Natural killer cell (primary cell): ENCODE data around the gene LRRC3B. TPM values are rescaled to one million over a fixed set of nuclear protein-coding genes. Genes with fewer than 3 reads are reported as not detected.

ENCODE experiments used
- ATAC-seq, 3 donors: fragments of 150-1000 bp in 2 of 3; fragments of 200-7000 bp in 1 of 3; cut with Tn5 transposase; 1 replicate in 1 of 3; 2 replicates in 2 of 3; pipeline ENCODE4 v1.10.0; 2021; ENCODE audit warnings: mild to moderate bottlenecking in 2 of 3, moderate library complexity in 2 of 3
- DNase-seq, 2 donors: peaks; one replicate each; pipeline versions ENCODE4 v3.0.0 to v3.0.0-alpha.2; 2013 to 2021; ENCODE audit warnings: mixed read lengths in 1 of 2
- H3K27ac ChIP-seq: one replicate; pipeline ENCODE4 v1.5.1; 2013; ENCODE audit warnings: mild to moderate bottlenecking, low read length
- H3K27me3 ChIP-seq: one replicate; pipeline ENCODE4 v1.6.1; 2013; ENCODE audit warnings: low read length; ENCODE audit not compliant: control insufficient read depth, insufficient read depth
- H3K36me3 ChIP-seq: one replicate; pipeline ENCODE4 v1.6.1; 2013; ENCODE audit warnings: low read length; ENCODE audit not compliant: control insufficient read depth, insufficient read depth
- H3K4me1 ChIP-seq: one replicate; pipeline ENCODE4 v1.6.1; 2013; ENCODE audit warnings: low read length; ENCODE audit not compliant: control insufficient read depth, insufficient read depth
- H3K4me3 ChIP-seq: one replicate; pipeline ENCODE4 v1.5.1; 2013; ENCODE audit warnings: low read length
- H3K9me3 ChIP-seq: one replicate; pipeline ENCODE4 v1.6.1; 2013; ENCODE audit warnings: low read length; ENCODE audit not compliant: control insufficient read depth, insufficient read depth
- H3K27ac Mint-ChIP-seq, 2 donors: one replicate each; pipeline ENCODE4 v1.8.0; 2022; ENCODE audit warnings: mild to moderate bottlenecking in 2 of 2, mixed read lengths in 2 of 2, moderate library complexity in 1 of 2
- H3K27me3 Mint-ChIP-seq, 2 donors: one replicate each; pipeline ENCODE4 v1.8.0; 2022; ENCODE audit warnings: low read depth in 2 of 2, mixed read lengths in 2 of 2
- H3K36me3 Mint-ChIP-seq: one replicate; pipeline ENCODE4 v1.8.0; 2022; ENCODE audit warnings: mixed read lengths
- H3K4me1 Mint-ChIP-seq, 2 donors: one replicate each; pipeline ENCODE4 v1.8.0; 2022; ENCODE audit warnings: mixed read lengths in 2 of 2
- H3K4me3 Mint-ChIP-seq: one replicate; pipeline ENCODE4 v1.8.0; 2022; ENCODE audit warnings: mild to moderate bottlenecking, moderate library complexity, mixed read lengths
- H3K9me3 Mint-ChIP-seq, 2 donors: one replicate each; pipeline ENCODE4 v1.8.0; 2022; ENCODE audit warnings: mixed read lengths in 2 of 2
- CTCF ChIP-seq: fragments of 200-600 bp; IDR thresholded peaks from one replicate; pipeline ENCODE4 v1.8.0; 2022; ENCODE audit warnings: antibody characterized with exemption
- WGBS: methylation state at CpG from one replicate; pipeline ENCODE4 v1.1.7; 2013; ENCODE audit warnings: missing lambda C conversion rate; ENCODE audit not compliant: insufficient coverage; 5-methylcytosine and 5-hydroxymethylcytosine counted together
- intact Hi-C: fragments of 100-400 bp; cut with micrococcal nuclease; formaldehyde crosslinking; loops from one replicate; pipeline ENCODE4 v1.14.2; 2022
- total RNA-seq, 4 donors: library from RNA; stranded (reverse); fragments of 120-200 nt in 1 of 4; gene quantifications; one replicate each; pipeline versions ENCODE4 v1.2.3 to v1.2.4, GENCODE V29; 2013 to 2022

The LRRC3B gene
- total RNA-seq, 3 donors from 2014 or later (not counting 1 experiment from before 2014, with no cell fraction given), result not detected

GRCh38 chr3:26653811-26654425 lies 31.3 kb downstream of the LRRC3B start:
- WGBS, result 67% methylated on average over 1 of the region's 1 CpG
- H3K9me3 ChIP-seq, result no peaks in the 10 kb centered on the region
- TF ChIP-seq CTCF, result no peak
- no peaks in the 10 kb centered on the region for H3K27me3 ChIP-seq
- no peaks in the 10 kb centered on the region for H3K36me3 Mint-ChIP-seq
- H3K27ac ChIP-seq, result no peak overlapping the region
- no peaks in the 10 kb centered on the region for H3K4me1 Mint-ChIP-seq
- no peak overlapping the region for H3K4me3 Mint-ChIP-seq
- no peaks in the 10 kb centered on the region for H3K27me3 Mint-ChIP-seq
- DNase-seq (no peak), ATAC-seq (no peak)
- intact Hi-C loops, result no loop called here
- H3K9me3 Mint-ChIP-seq, result peaks cover 2 to 4% of the 10 kb centered on the region in 2 donors
- H3K4me3 ChIP-seq, result no peak overlapping the region
- no peak overlapping the region for H3K27ac Mint-ChIP-seq
- H3K4me1 ChIP-seq, result no peaks in the 10 kb centered on the region
- no peaks in the 10 kb centered on the region for H3K36me3 ChIP-seq

DNA sequence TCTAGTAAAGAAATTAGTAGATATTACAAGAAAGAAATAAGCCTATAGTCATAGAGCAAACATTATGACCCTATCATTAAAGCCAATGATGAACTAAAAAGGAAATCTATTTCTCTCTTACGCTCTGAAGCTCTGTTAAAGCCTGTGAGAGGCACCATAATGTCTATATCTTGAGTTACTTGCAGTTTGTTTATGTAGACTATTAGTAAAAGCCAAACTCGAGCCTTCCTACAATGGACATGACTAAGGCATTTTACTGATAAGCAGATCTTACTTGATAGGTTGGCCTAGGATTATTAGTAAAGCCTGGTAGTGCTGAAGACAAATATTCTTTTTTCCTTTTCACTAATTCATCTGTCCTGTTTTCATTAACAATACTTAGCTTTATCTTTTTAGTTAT lies 32.7 kb downstream of the LRRC3B start:
- Mint-ChIP-seq H3K9me3 (peaks cover 2% of the 10 kb centered on the region in 2 donors), H3K4me1 (no peaks in the 10 kb centered on the region), H3K4me3 (no peak overlapping the region), H3K27me3 (no peaks in the 10 kb centered on the region), H3K36me3 (no peaks in the 10 kb centered on the region), H3K27ac (no peak overlapping the region)
- Histone ChIP-seq H3K9me3 (no peaks in the 10 kb centered on the region), H3K36me3 (no peaks in the 10 kb centered on the region), H3K27ac (no peak overlapping the region), H3K4me3 (no peak overlapping the region), H3K4me1 (no peaks in the 10 kb centered on the region), H3K27me3 (no peaks in the 10 kb centered on the region)
- DNase-seq, result no peak
- WGBS, result 79% methylated on average over 2 of the region's 2 CpGs
- no peak for TF ChIP-seq CTCF
- ATAC-seq, result no peak
- intact Hi-C loops, result no loop called here

- Mint-ChIP-seq H3K4me3 (no peak overlapping the region), H3K27me3 (no peaks in the 10 kb centered on the region), H3K36me3 (no peaks in the 10 kb centered on the region), H3K27ac (no peak overlapping the region), H3K4me1 (no peaks in the 10 kb centered on the region), H3K9me3 (peaks cover 4 to 10% of the 10 kb centered on the region in 2 donors)
- TF ChIP-seq CTCF, result no peak
- H3K4me3 ChIP-seq, result no peak overlapping the region
- no peaks in the 10 kb centered on the region for H3K4me1 ChIP-seq
- DNase-seq (no peak), ATAC-seq (no peak)
- no peaks in the 10 kb centered on the region for H3K9me3 ChIP-seq
- intact Hi-C loops, result no loop called here
- H3K27ac ChIP-seq, result no peak overlapping the region
- no peaks in the 10 kb centered on the region for H3K27me3 ChIP-seq
- no peaks in the 10 kb centered on the region for H3K36me3 ChIP-seq
- 73% methylated on average over 6 of the region's 6 CpGs for WGBS
Measured at GRCh38 chr3:26657348-26657976, 34.9 kb downstream of the LRRC3B start.

DNA sequence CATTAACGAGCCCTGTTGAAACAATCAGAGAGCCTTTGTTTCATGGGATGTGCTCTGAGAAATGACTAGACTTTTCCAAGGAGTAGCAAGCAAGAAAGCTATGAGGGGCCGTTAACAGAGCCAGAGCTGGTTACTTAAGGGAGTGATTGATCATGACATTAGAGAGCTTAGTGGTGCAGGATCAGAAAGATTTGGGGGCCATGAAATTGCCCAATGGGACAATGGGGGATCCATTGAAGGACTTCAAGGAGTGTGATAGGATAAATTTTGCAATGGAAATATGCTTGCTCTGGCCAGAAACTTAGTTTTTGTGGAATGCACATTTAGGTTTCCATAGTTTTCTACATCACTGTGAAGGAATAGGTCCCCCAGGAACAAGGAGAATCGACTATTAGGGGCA lies 45.6 kb downstream of the LRRC3B start:
- ATAC-seq, result no peak
- H3K4me1 Mint-ChIP-seq, result no peaks in the 10 kb centered on the region
- no peak overlapping the region for H3K27ac ChIP-seq
- no peak for TF ChIP-seq CTCF
- no peaks in the 10 kb centered on the region for H3K27me3 ChIP-seq
- H3K27me3 Mint-ChIP-seq, result no peaks in the 10 kb centered on the region
- DNase-seq, result no peak
- peaks cover 10 to 11% of the 10 kb centered on the region in 2 donors for H3K9me3 Mint-ChIP-seq
- H3K4me3 Mint-ChIP-seq, result no peak overlapping the region
- no peak overlapping the region for H3K27ac Mint-ChIP-seq
- H3K4me3 ChIP-seq, result no peak overlapping the region
- H3K9me3 ChIP-seq, result no peaks in the 10 kb centered on the region
- WGBS, result 60% methylated on average over 3 of the region's 3 CpGs
- intact Hi-C loops, result no loop called here
- H3K36me3 ChIP-seq, result no peaks in the 10 kb centered on the region
- H3K36me3 Mint-ChIP-seq, result no peaks in the 10 kb centered on the region
- H3K4me1 ChIP-seq, result no peaks in the 10 kb centered on the region
